SK-N-SH (cell line): ENCODE data around the gene FKBP5. TPM values are rescaled to one million over a fixed set of nuclear protein-coding genes. Genes with fewer than 3 reads are reported as not detected.

Source experiments
- CTCF ChIA-PET: fragments of 300-600, 350-600 bp; formaldehyde crosslinking; extraction: SDS; loops from one replicate; lab custom pipeline; 2021; lab: Yijun Ruan, JAX
- POLR2A ChIA-PET: fragments of 350-600 bp; sonication (Branson Sonifier 250); formaldehyde crosslinking; extraction: SDS; loops from one replicate; lab custom pipeline; 2020; ENCODE audit warnings: antibody characterized with exemption, inconsistent platforms; lab: Yijun Ruan, JAX
- DNase-seq: peaks from one replicate; pipeline ENCODE4 v3.0.0; 2012
- H2AFZ ChIP-seq: fragments of 200-600 bp; sonication (generic); 2 replicates; pipeline ENCODE4 v1.8.1; 2016; ENCODE audit warnings: antibody characterized with exemption, mild to moderate bottlenecking, low read depth
- H3F3A ChIP-seq: fragments of 200-600 bp; sonication (generic); replicated peaks from 2 replicates; pipeline ENCODE3; 2016; ENCODE audit warnings: antibody characterized with exemption, mild to moderate bottlenecking; ENCODE audit not compliant: insufficient read depth
- H3K27ac ChIP-seq, 2 experiments: fragments of 200-500 bp in 1 of 2; fragments of 200-600 bp in 1 of 2; sonication (Bioruptor generic) in 1 of 2; sonication (generic), shearing (Covaris generic) in 1 of 2; 2 replicates each; pipeline versions ENCODE4 v1.5.1 to v1.6.1; 2014 to 2016; ENCODE audit warnings: low read depth in 2 of 2, inconsistent platforms in 1 of 2, low read length in 1 of 2, mild to moderate bottlenecking in 1 of 2, mixed read lengths in 1 of 2
- H3K27me3 ChIP-seq: fragments of 200-600 bp; sonication (generic), shearing (Covaris generic); 2 replicates; pipeline ENCODE4 v1.6.1; 2016; ENCODE audit warnings: mixed run types; ENCODE audit not compliant: insufficient read depth
- H3K36me3 ChIP-seq, 2 experiments: fragments of 200-500 bp in 1 of 2; fragments of 200-600 bp in 1 of 2; sonication (Bioruptor generic) in 1 of 2; sonication (generic) in 1 of 2; replicated peaks in 1 of 2; 2 replicates each; pipeline versions ENCODE3 to v1.5.1; 2014 to 2016; ENCODE audit warnings: low read length in 1 of 2, mild to moderate bottlenecking in 1 of 2; ENCODE audit not compliant: insufficient read depth in 2 of 2, control insufficient read depth in 1 of 2
- H3K4me1 ChIP-seq, 2 experiments: fragments of 200-500 bp in 1 of 2; fragments of 200-600 bp in 1 of 2; sonication (Bioruptor generic) in 1 of 2; sonication (generic), shearing (Covaris generic) in 1 of 2; 2 replicates each; pipeline versions ENCODE4 v1.5.1 to v1.6.1; 2014 to 2016; ENCODE audit warnings: low read depth in 1 of 2, low read length in 1 of 2, mixed run types in 1 of 2; ENCODE audit not compliant: insufficient read depth in 2 of 2, control insufficient read depth in 1 of 2
- H3K4me2 ChIP-seq: fragments of 200-600 bp; sonication (generic), shearing (Covaris generic); 2 replicates; pipeline ENCODE4 v1.6.1; 2017; ENCODE audit warnings: mixed run types
- H3K4me3 ChIP-seq, 2 experiments: fragments of 200-500 bp in 1 of 2; fragments of 200-600 bp in 1 of 2; sonication (Bioruptor generic) in 1 of 2; sonication (generic), shearing (Covaris generic) in 1 of 2; 2 replicates each; pipeline versions ENCODE4 v1.5.1 to v1.8.1; 2014 to 2016; ENCODE audit warnings: low read depth in 2 of 2, inconsistent platforms in 1 of 2, low read length in 1 of 2, mild to moderate bottlenecking in 1 of 2, mixed read lengths in 1 of 2, moderate library complexity in 1 of 2
- H3K79me2 ChIP-seq: fragments of 200-600 bp; sonication (generic); 2 replicates; pipeline ENCODE4 v1.8.1; 2017; ENCODE audit warnings: mild to moderate bottlenecking; ENCODE audit not compliant: insufficient read depth
- H3K9ac ChIP-seq: fragments of 200-600 bp; sonication (generic); 2 replicates; pipeline ENCODE4 v1.6.1; 2017; ENCODE audit warnings: mixed run types
- H3K9me2 ChIP-seq: fragments of 200-600 bp; sonication (generic); 2 replicates; pipeline ENCODE4 v1.6.1; 2017; ENCODE audit warnings: mixed run types
- H3K9me3 ChIP-seq: fragments of 200-600 bp; sonication (generic); 2 replicates; pipeline ENCODE4 v1.6.1; 2017; ENCODE audit warnings: mixed run types, mild to moderate bottlenecking, moderate library complexity
- H4K20me1 ChIP-seq: fragments of 200-600 bp; sonication (generic); 2 replicates; pipeline ENCODE4 v1.6.1; 2017; ENCODE audit warnings: mild to moderate bottlenecking, mixed run types; ENCODE audit not compliant: insufficient read depth
- CHD2 ChIP-seq: fragments of 150-350 bp; IDR thresholded peaks from 2 replicates; pipeline ENCODE4 v1.6.1; 2018; ENCODE audit warnings: low read length; ENCODE audit not compliant: partially characterized antibody
- EZH2phosphoT487 ChIP-seq: fragments of 200-600 bp; sonication (generic); IDR thresholded peaks from 2 replicates; pipeline ENCODE4 v1.6.1; 2017; ENCODE audit warnings: low read depth, mixed run types, mild to moderate bottlenecking, antibody characterized with exemption, moderate library complexity, borderline replicate concordance
- FOSL2 ChIP-seq: IDR thresholded peaks from 2 replicates; pipeline ENCODE4 v1.4.0; 2012; ENCODE audit warnings: low read depth, mild to moderate bottlenecking, moderate library complexity, borderline replicate concordance
- FOXJ3 ChIP-seq: sonication (generic); formaldehyde crosslinking; IDR thresholded peaks from 2 replicates; pipeline ENCODE4 v1.5.1; 2020; ENCODE audit warnings: mild to moderate bottlenecking, missing genetic modification reagents
- GABPA ChIP-seq: IDR thresholded peaks from 2 replicates; pipeline ENCODE4 v1.4.0; 2012; ENCODE audit warnings: low read depth, mild to moderate bottlenecking
- MEF2A ChIP-seq: IDR thresholded peaks from 2 replicates; pipeline ENCODE4 v1.4.0; 2012; ENCODE audit warnings: low read depth, borderline replicate concordance
- MXI1 ChIP-seq: IDR thresholded peaks from 2 replicates; pipeline ENCODE4 v1.6.1; 2012; ENCODE audit warnings: mild to moderate bottlenecking, low read depth, low read length, improper control_type of control experiment
- RAD21 ChIP-seq: IDR thresholded peaks from 2 replicates; pipeline ENCODE4 v1.6.1; 2012; ENCODE audit warnings: mild to moderate bottlenecking, low read length
- RXRA ChIP-seq: IDR thresholded peaks from 2 replicates; pipeline ENCODE4 v1.4.0; 2012; ENCODE audit warnings: low read depth, mild to moderate bottlenecking, borderline replicate concordance
- SIN3A ChIP-seq: IDR thresholded peaks from 2 replicates; pipeline ENCODE4 v1.6.1; 2012; ENCODE audit warnings: low read depth, mild to moderate bottlenecking, low read length, moderate library complexity, borderline replicate concordance
- SMC3 ChIP-seq: IDR thresholded peaks from 2 replicates; pipeline ENCODE4 v1.6.1; 2012; ENCODE audit warnings: low read depth, low read length, improper control_type of control experiment
- TCF12 ChIP-seq: IDR thresholded peaks from 2 replicates; pipeline ENCODE4 v1.4.0; 2012
- TEAD4 ChIP-seq: IDR thresholded peaks from 2 replicates; pipeline ENCODE4 v1.4.0; 2012; ENCODE audit warnings: mild to moderate bottlenecking, borderline replicate concordance; ENCODE audit not compliant: insufficient read depth
- WGBS: methylation state at CpG from one replicate; pipeline ENCODE4 v1.1.6; 2017; ENCODE audit warnings: low lambda C conversion rate; 5-methylcytosine and 5-hydroxymethylcytosine counted together
- polyA plus RNA-seq, 3 experiments: library from polyadenylated mRNA; depleted of rRNA; stranded (reverse); fragments of >200 nt; gene quantifications; 2 replicates each; pipeline ENCODE4 v1.2.3, GENCODE V29; 2012
- TF ChIP-seq, protein P1 (sequence below): IDR thresholded peaks from 2 replicates; pipeline ENCODE4 v1.4.0; 2012; ENCODE audit warnings: low read depth, borderline replicate concordance
- TF ChIP-seq, protein P2 (sequence below): IDR thresholded peaks from 2 replicates; pipeline ENCODE4; 2012
- TF ChIP-seq, protein P3 (sequence below): fragments of 150-350 bp; IDR thresholded peaks from 2 replicates; pipeline ENCODE4 v1.6.1; 2017; ENCODE audit warnings: antibody characterized with exemption, low read length, low read depth, borderline replicate concordance
- TF ChIP-seq, protein P4 (sequence below): IDR thresholded peaks from 2 replicates; pipeline ENCODE4 v1.6.1; 2012; ENCODE audit warnings: mild to moderate bottlenecking, low read depth, low read length, moderate library complexity
- TF ChIP-seq, protein P5 (sequence below): fragments of 200-600 bp; sonication (generic); IDR thresholded peaks from 2 replicates; pipeline ENCODE4 v1.6.1; 2017; ENCODE audit warnings: antibody characterized with exemption, mild to moderate bottlenecking, moderate library complexity
- TF ChIP-seq, protein P6 (sequence below): fragments of 150-350 bp; IDR thresholded peaks from 2 replicates; pipeline ENCODE4 v1.6.1; 2016; ENCODE audit warnings: mild to moderate bottlenecking, low read depth, low read length
- TF ChIP-seq, protein P7 (sequence below): IDR thresholded peaks from 2 replicates; pipeline ENCODE4 v1.4.0; 2012; ENCODE audit warnings: low read depth, borderline replicate concordance
- TF ChIP-seq, protein P8 (sequence below): IDR thresholded peaks from 2 replicates; pipeline ENCODE4 v1.4.0; 2012; ENCODE audit warnings: low read depth

FKBP5 gene
- polyA plus RNA-seq, 1 of the 3 experiments (the other 2 are of a cell fraction): 5.1 TPM

DNA sequence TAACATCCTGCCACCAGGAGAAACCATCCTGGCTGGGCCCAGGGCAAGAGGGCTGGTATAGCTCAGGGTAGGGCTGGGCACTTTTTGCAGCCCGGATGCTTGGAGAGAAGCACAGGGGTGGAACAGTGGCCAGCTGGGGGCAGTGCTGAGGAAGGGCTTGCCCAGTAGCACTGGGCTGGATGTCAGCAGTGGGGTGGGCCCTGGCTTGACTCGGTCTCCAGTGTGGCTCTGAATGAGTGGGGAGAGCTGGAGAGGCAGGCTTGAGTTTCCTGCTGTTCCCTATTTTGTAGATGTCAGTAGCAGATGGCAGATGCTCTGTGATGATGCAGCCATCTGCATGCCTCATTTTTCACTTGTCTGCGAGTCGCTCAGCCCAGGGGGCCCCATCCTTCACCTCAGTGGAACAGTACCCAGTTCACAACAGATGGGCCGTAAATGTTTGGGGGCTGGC is 119.7 kb downstream of the FKBP5 start:
- DNase-seq: peak; percentile 30
- peaks cover 0 to 4% of the 10 kb centered on the region in 2 experiments; a peak in 1 of 4 replicates for H3K4me1 ChIP-seq
- no peaks in the 10 kb centered on the region for H3K9me2 ChIP-seq
- WGBS: 87% methylated on average over 4 of the region's 5 CpGs
- H3K36me3 ChIP-seq: no peaks in the 10 kb centered on the region
- no peak overlapping the region for H3K4me2 ChIP-seq
- peaks cover 4% of the 10 kb centered on the region for H3K27me3 ChIP-seq
- no peaks in the 10 kb centered on the region for H3F3A ChIP-seq
- ChIA-PET CTCF (interaction anchor here (0.9 to 2.6 kb wide), 7 partner anchors 11 to 168 kb away, joined by 3 to 9 read pairs (median 5); partner anchors contain the start of gene ARMC12), POLR2A (no interaction called here)
- H3K4me3 ChIP-seq: no peak overlapping the region; a peak in 1 of 4 replicates
- no peak overlapping the region for H2AFZ ChIP-seq
- H3K27ac ChIP-seq: no peak overlapping the region
- no peaks in the 10 kb centered on the region for H3K79me2 ChIP-seq
- H3K9ac ChIP-seq: no peak overlapping the region
- no peaks in the 10 kb centered on the region for H4K20me1 ChIP-seq
- H3K9me3 ChIP-seq: no peaks in the 10 kb centered on the region
- TF ChIP-seq SMC3 (peak; percentile 26; the same call in 1 of the 2 replicates), MXI1 (no peak), RAD21 (0 out of 2 replicates have a peak, but pooled peaks have one; percentile 9), FOSL2 (no peak), CHD2 (no peak), FOXJ3 (CRISPR knock-in tag) (no peak), GABPA (no peak), TEAD4 (no peak), TCF12 (no peak), MEF2A (no peak), RXRA (no peak), SIN3A (no peak), EZH2phosphoT487 (no peak)
- TF ChIP-seq, protein P1, sequence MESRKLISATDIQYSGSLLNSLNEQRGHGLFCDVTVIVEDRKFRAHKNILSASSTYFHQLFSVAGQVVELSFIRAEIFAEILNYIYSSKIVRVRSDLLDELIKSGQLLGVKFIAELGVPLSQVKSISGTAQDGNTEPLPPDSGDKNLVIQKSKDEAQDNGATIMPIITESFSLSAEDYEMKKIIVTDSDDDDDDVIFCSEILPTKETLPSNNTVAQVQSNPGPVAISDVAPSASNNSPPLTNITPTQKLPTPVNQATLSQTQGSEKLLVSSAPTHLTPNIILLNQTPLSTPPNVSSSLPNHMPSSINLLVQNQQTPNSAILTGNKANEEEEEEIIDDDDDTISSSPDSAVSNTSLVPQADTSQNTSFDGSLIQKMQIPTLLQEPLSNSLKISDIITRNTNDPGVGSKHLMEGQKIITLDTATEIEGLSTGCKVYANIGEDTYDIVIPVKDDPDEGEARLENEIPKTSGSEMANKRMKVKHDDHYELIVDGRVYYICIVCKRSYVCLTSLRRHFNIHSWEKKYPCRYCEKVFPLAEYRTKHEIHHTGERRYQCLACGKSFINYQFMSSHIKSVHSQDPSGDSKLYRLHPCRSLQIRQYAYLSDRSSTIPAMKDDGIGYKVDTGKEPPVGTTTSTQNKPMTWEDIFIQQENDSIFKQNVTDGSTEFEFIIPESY: no peak
- TF ChIP-seq, protein P2, sequence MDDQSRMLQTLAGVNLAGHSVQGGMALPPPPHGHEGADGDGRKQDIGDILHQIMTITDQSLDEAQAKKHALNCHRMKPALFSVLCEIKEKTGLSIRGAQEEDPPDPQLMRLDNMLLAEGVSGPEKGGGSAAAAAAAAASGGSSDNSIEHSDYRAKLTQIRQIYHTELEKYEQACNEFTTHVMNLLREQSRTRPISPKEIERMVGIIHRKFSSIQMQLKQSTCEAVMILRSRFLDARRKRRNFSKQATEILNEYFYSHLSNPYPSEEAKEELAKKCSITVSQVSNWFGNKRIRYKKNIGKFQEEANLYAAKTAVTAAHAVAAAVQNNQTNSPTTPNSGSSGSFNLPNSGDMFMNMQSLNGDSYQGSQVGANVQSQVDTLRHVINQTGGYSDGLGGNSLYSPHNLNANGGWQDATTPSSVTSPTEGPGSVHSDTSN: no peak
- TF ChIP-seq, protein P3, sequence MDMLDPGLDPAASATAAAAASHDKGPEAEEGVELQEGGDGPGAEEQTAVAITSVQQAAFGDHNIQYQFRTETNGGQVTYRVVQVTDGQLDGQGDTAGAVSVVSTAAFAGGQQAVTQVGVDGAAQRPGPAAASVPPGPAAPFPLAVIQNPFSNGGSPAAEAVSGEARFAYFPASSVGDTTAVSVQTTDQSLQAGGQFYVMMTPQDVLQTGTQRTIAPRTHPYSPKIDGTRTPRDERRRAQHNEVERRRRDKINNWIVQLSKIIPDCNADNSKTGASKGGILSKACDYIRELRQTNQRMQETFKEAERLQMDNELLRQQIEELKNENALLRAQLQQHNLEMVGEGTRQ: no peak
- TF ChIP-seq, protein P4, sequence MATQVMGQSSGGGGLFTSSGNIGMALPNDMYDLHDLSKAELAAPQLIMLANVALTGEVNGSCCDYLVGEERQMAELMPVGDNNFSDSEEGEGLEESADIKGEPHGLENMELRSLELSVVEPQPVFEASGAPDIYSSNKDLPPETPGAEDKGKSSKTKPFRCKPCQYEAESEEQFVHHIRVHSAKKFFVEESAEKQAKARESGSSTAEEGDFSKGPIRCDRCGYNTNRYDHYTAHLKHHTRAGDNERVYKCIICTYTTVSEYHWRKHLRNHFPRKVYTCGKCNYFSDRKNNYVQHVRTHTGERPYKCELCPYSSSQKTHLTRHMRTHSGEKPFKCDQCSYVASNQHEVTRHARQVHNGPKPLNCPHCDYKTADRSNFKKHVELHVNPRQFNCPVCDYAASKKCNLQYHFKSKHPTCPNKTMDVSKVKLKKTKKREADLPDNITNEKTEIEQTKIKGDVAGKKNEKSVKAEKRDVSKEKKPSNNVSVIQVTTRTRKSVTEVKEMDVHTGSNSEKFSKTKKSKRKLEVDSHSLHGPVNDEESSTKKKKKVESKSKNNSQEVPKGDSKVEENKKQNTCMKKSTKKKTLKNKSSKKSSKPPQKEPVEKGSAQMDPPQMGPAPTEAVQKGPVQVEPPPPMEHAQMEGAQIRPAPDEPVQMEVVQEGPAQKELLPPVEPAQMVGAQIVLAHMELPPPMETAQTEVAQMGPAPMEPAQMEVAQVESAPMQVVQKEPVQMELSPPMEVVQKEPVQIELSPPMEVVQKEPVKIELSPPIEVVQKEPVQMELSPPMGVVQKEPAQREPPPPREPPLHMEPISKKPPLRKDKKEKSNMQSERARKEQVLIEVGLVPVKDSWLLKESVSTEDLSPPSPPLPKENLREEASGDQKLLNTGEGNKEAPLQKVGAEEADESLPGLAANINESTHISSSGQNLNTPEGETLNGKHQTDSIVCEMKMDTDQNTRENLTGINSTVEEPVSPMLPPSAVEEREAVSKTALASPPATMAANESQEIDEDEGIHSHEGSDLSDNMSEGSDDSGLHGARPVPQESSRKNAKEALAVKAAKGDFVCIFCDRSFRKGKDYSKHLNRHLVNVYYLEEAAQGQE: no peak
- TF ChIP-seq, protein P5, sequence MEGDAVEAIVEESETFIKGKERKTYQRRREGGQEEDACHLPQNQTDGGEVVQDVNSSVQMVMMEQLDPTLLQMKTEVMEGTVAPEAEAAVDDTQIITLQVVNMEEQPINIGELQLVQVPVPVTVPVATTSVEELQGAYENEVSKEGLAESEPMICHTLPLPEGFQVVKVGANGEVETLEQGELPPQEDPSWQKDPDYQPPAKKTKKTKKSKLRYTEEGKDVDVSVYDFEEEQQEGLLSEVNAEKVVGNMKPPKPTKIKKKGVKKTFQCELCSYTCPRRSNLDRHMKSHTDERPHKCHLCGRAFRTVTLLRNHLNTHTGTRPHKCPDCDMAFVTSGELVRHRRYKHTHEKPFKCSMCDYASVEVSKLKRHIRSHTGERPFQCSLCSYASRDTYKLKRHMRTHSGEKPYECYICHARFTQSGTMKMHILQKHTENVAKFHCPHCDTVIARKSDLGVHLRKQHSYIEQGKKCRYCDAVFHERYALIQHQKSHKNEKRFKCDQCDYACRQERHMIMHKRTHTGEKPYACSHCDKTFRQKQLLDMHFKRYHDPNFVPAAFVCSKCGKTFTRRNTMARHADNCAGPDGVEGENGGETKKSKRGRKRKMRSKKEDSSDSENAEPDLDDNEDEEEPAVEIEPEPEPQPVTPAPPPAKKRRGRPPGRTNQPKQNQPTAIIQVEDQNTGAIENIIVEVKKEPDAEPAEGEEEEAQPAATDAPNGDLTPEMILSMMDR: peak; percentile 44
- TF ChIP-seq, protein P6, sequence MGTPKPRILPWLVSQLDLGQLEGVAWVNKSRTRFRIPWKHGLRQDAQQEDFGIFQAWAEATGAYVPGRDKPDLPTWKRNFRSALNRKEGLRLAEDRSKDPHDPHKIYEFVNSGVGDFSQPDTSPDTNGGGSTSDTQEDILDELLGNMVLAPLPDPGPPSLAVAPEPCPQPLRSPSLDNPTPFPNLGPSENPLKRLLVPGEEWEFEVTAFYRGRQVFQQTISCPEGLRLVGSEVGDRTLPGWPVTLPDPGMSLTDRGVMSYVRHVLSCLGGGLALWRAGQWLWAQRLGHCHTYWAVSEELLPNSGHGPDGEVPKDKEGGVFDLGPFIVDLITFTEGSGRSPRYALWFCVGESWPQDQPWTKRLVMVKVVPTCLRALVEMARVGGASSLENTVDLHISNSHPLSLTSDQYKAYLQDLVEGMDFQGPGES: no peak
- TF ChIP-seq, protein P7, sequence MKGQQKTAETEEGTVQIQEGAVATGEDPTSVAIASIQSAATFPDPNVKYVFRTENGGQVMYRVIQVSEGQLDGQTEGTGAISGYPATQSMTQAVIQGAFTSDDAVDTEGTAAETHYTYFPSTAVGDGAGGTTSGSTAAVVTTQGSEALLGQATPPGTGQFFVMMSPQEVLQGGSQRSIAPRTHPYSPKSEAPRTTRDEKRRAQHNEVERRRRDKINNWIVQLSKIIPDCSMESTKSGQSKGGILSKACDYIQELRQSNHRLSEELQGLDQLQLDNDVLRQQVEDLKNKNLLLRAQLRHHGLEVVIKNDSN: no peak
- TF ChIP-seq, protein P8, sequence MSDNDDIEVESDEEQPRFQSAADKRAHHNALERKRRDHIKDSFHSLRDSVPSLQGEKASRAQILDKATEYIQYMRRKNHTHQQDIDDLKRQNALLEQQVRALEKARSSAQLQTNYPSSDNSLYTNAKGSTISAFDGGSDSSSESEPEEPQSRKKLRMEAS: no peak
